Measurements from ENCODE around the gene COMMD3. TPM values are rescaled to one million over a fixed set of nuclear protein-coding genes. Genes with fewer than 3 reads are reported as not detected.

The COMMD3 gene
- total RNA-seq, 2 experiments from 2014 or later, result 70.6 to 103 TPM

- H3K4me1 Mint-ChIP-seq, result peaks cover 47% of the 10 kb centered on the region
- peak overlapping the region; percentile 72 for H3K4me3 Mint-ChIP-seq
- peaks cover 45% of the 10 kb centered on the region for H3K27me3 Mint-ChIP-seq
- ATAC-seq (peak; percentile 1), DNase-seq (no peak)
- peak overlapping the region; percentile 79 for H3K27ac Mint-ChIP-seq
- CTCF ChIA-PET, result interaction anchor here (0.9 to 1.8 kb wide), 2 partner anchors 13 to 18 kb away, joined by 3 to 5 read pairs; partner anchors contain the start of gene COMMD3
- H3K9me3 Mint-ChIP-seq (ENCODE audit: low read depth), result peaks cover 4% of the 10 kb centered on the region
- peaks cover 25% of the 10 kb centered on the region for H3K36me3 Mint-ChIP-seq
These were observed 18.4 kb downstream of the COMMD3 start for GRCh38 chr10:22334414-22335172.

- Mint-ChIP-seq H3K9me3 (ENCODE audit: low read depth) (peaks cover 4% of the 10 kb centered on the region), H3K27me3 (peaks cover 49% of the 10 kb centered on the region), H3K27ac (peak overlapping the region; percentile 79), H3K4me3 (peak overlapping the region; percentile 72), H3K36me3 (peaks cover 20% of the 10 kb centered on the region), H3K4me1 (peaks cover 52% of the 10 kb centered on the region)
- CTCF ChIA-PET, result interaction anchor here (0.9 to 1.8 kb wide), 2 partner anchors 12 to 19 kb away, joined by 3 to 5 read pairs; partner anchors contain the start of gene COMMD3
- DNase-seq, result peak; percentile 84
- ATAC-seq, result peak; percentile 67
These were observed 19.2 kb downstream of the COMMD3 start for GRCh38 chr10:22335173-22335933.

- Mint-ChIP-seq H3K27ac (peak overlapping the region; percentile 94), H3K9me3 (ENCODE audit: low read depth) (peaks cover 4% of the 10 kb centered on the region), H3K27me3 (peaks cover 63% of the 10 kb centered on the region), H3K4me3 (peak overlapping the region; percentile 43), H3K4me1 (peaks cover 49% of the 10 kb centered on the region), H3K36me3 (peaks cover 8% of the 10 kb centered on the region)
- no peak for ATAC-seq
- DNase-seq, result no peak
- CTCF ChIA-PET, result interaction anchor here (1.0 to 2.4 kb wide), 3 partner anchors 19 to 110 kb away, joined by 3 to 13 read pairs (median 5); partner anchors contain the start of gene COMMD3
These were observed 22.2 kb downstream of the COMMD3 start for GRCh38 chr10:22338185-22338900.

- Mint-ChIP-seq H3K36me3 (peaks cover 2% of the 10 kb centered on the region), H3K4me3 (peak overlapping the region; percentile 43), H3K27me3 (peaks cover 64% of the 10 kb centered on the region), H3K4me1 (peaks cover 43% of the 10 kb centered on the region), H3K27ac (peak overlapping the region; percentile 94), H3K9me3 (ENCODE audit: low read depth) (no peaks in the 10 kb centered on the region)
- DNase-seq (no peak), ATAC-seq (no peak)
- CTCF ChIA-PET, result interaction anchor here (1.0 to 2.4 kb wide), 7 partner anchors 20 to 348 kb away, joined by 3 to 13 read pairs (median 4); partner anchors contain the start of gene COMMD3
These were observed 22.7 kb downstream of the COMMD3 start for GRCh38 chr10:22338931-22339330.

GRCh38 chr10:22339761-22340328, 23.7 kb downstream of the COMMD3 start:
- peak overlapping the region; percentile 94 for H3K27ac Mint-ChIP-seq
- no peaks in the 10 kb centered on the region for H3K9me3 Mint-ChIP-seq (ENCODE audit: low read depth)
- H3K4me1 Mint-ChIP-seq, result peaks cover 44% of the 10 kb centered on the region
- DNase-seq (no peak), ATAC-seq (peak; percentile 10)
- H3K4me3 Mint-ChIP-seq, result peak overlapping the region; percentile 77
- CTCF ChIA-PET, result interaction anchor here (0.6 to 2.4 kb wide), 15 partner anchors 9 to 650 kb away, joined by 3 to 13 read pairs (median 4); partner anchors contain the start of genes BMI1 and COMMD3
- H3K36me3 Mint-ChIP-seq, result peaks cover 5% of the 10 kb centered on the region
- H3K27me3 Mint-ChIP-seq, result peaks cover 73% of the 10 kb centered on the region

GRCh38 chr10:22340329-22341189, 24.4 kb downstream of the COMMD3 start:
- Mint-ChIP-seq H3K27ac (peak overlapping the region; percentile 94), H3K9me3 (ENCODE audit: low read depth) (no peaks in the 10 kb centered on the region), H3K4me3 (peak overlapping the region; percentile 77), H3K4me1 (peaks cover 42% of the 10 kb centered on the region), H3K27me3 (peaks cover 75% of the 10 kb centered on the region), H3K36me3 (peaks cover 4% of the 10 kb centered on the region)
- DNase-seq (peak; percentile 80), ATAC-seq (peak; percentile 60)
- CTCF ChIA-PET, result interaction anchor here (0.6 to 2.4 kb wide), 15 partner anchors 9 to 649 kb away, joined by 3 to 13 read pairs (median 4); partner anchors contain the start of genes BMI1 and COMMD3

- Mint-ChIP-seq H3K4me3 (peak overlapping the region; percentile 77), H3K27me3 (peaks cover 80% of the 10 kb centered on the region), H3K4me1 (peaks cover 44% of the 10 kb centered on the region), H3K27ac (peak overlapping the region; percentile 59), H3K36me3 (peaks cover 8% of the 10 kb centered on the region), H3K9me3 (ENCODE audit: low read depth) (no peaks in the 10 kb centered on the region)
- CTCF ChIA-PET, result interaction anchor here (0.5 to 1.2 kb wide), 5 partner anchors 10 to 648 kb away, joined by 3 to 4 read pairs (median 3); no protein-coding TSS in a partner anchor
- DNase-seq, result no peak
- ATAC-seq, result peak; percentile 7
These were observed 25.2 kb downstream of the COMMD3 start for GRCh38 chr10:22341190-22341925.

- Mint-ChIP-seq H3K27ac (no peak overlapping the region), H3K4me1 (peaks cover 43% of the 10 kb centered on the region)
- ATAC-seq, result no peak
These were observed 25.7 kb downstream of the COMMD3 start for GRCh38 chr10:22341926-22342196.

GRCh38 chr10:22342421-22342820, 26.2 kb downstream of the COMMD3 start:
- Mint-ChIP-seq H3K4me3 (no peak overlapping the region), H3K27me3 (peaks cover 79% of the 10 kb centered on the region), H3K27ac (no peak overlapping the region), H3K9me3 (ENCODE audit: low read depth) (no peaks in the 10 kb centered on the region), H3K4me1 (peaks cover 38% of the 10 kb centered on the region), H3K36me3 (peaks cover 11% of the 10 kb centered on the region)
- DNase-seq, result no peak
- CTCF ChIA-PET, result no interaction called here
- ATAC-seq, result no peak

More at GRCh38 chr10:22341926-22342196, 25.7 kb downstream of the COMMD3 start:
- H3K4me3 Mint-ChIP-seq, result peak overlapping the region; percentile 77
- H3K9me3 Mint-ChIP-seq (ENCODE audit: low read depth), result no peaks in the 10 kb centered on the region
- H3K36me3 Mint-ChIP-seq, result peaks cover 9% of the 10 kb centered on the region
- DNase-seq, result no peak
- peaks cover 81% of the 10 kb centered on the region for H3K27me3 Mint-ChIP-seq
- CTCF ChIA-PET, result interaction anchor here (0.5 to 1.1 kb wide), 3 partner anchors 27 to 647 kb away, joined by 3 read pairs; no protein-coding TSS in a partner anchor

GRCh38 chr10:22343731-22344130, 27.5 kb downstream of the COMMD3 start:
- CTCF ChIA-PET, result interaction anchor here (0.8 to 1.4 kb wide), 2 partner anchors 35 to 84 kb away, joined by 3 read pairs; no protein-coding TSS in a partner anchor
- H3K4me3 Mint-ChIP-seq, result no peak overlapping the region
- H3K36me3 Mint-ChIP-seq, result peaks cover 11% of the 10 kb centered on the region
- no peak for ATAC-seq
- H3K27ac Mint-ChIP-seq, result no peak overlapping the region
- peaks cover 35% of the 10 kb centered on the region for H3K4me1 Mint-ChIP-seq
- DNase-seq, result no peak
- no peaks in the 10 kb centered on the region for H3K9me3 Mint-ChIP-seq (ENCODE audit: low read depth)
- H3K27me3 Mint-ChIP-seq, result peaks cover 75% of the 10 kb centered on the region

GRCh38 chr10:22344249-22344648, 28.1 kb downstream of the COMMD3 start:
- ATAC-seq, result no peak
- Mint-ChIP-seq H3K36me3 (peaks cover 11% of the 10 kb centered on the region), H3K27me3 (peaks cover 74% of the 10 kb centered on the region), H3K4me3 (peak overlapping the region; percentile 66), H3K27ac (peak overlapping the region; percentile 68), H3K9me3 (ENCODE audit: low read depth) (no peaks in the 10 kb centered on the region), H3K4me1 (peaks cover 30% of the 10 kb centered on the region)
- CTCF ChIA-PET, result interaction anchor here (1.4 kb wide), 1 partner anchor 85 kb away, joined by 3 read pairs; no protein-coding TSS in a partner anchor
- DNase-seq, result no peak

All from activated CD8-positive, alpha-beta memory T cell treated with anti-CD3 and anti-CD28 coated beads, Interleukin-2, amount 10 ng/mL, durations not matched to agents 7 days and 5 days (primary cell).